ENCODE measurements around the gene STON2.
"Not testable (repeated sequence)": the region's sequence is repeated elsewhere in the genome, so short reads cannot be mapped to it uniquely, and the experiment has no call there.

Gene STON2

GRCh38 chr14:81382517-81383225 lies 17.5 kb downstream of the STON2 start:
- DNase-seq, result no peak

GRCh38 chr14:81380009-81380408 lies 20.1 kb downstream of the STON2 start:
- DNase-seq, result not testable (repeated sequence)

GRCh38 chr14:81371802-81372201 lies 28.3 kb downstream of the STON2 start:
- no peak for DNase-seq

GRCh38 chr14:81367563-81367962 lies 32.6 kb downstream of the STON2 start:
- no peak for DNase-seq

- DNase-seq, result no peak
Measured at GRCh38 chr14:81366884-81367283, 33.2 kb downstream of the STON2 start.

- DNase-seq, result no peak
Measured at GRCh38 chr14:81366214-81366613, 33.9 kb downstream of the STON2 start.

- no peak for DNase-seq
Measured at GRCh38 chr14:81363746-81364378, 36.3 kb downstream of the STON2 start.

- DNase-seq, result no peak
Measured at GRCh38 chr14:81353691-81354323, 46.3 kb downstream of the STON2 start.

- no peak for DNase-seq
Measured at GRCh38 chr14:81352413-81352812, 47.7 kb downstream of the STON2 start.

GRCh38 chr14:81351205-81351604 lies 48.9 kb downstream of the STON2 start:
- no peak for DNase-seq

GRCh38 chr14:81350344-81351130 lies 49.6 kb downstream of the STON2 start:
- no peak for DNase-seq

- no peak for DNase-seq
Measured at GRCh38 chr14:81348061-81348460, 52.1 kb downstream of the STON2 start.

GRCh38 chr14:81345781-81346180 lies 54.3 kb downstream of the STON2 start:
- no peak for DNase-seq

- no peak for DNase-seq
Measured at GRCh38 chr14:81344481-81345160, 55.5 kb downstream of the STON2 start.

GRCh38 chr14:81343701-81344100 lies 56.4 kb downstream of the STON2 start:
- DNase-seq, result no peak

GRCh38 chr14:81342850-81343580 lies 57.1 kb downstream of the STON2 start:
- no peak for DNase-seq

- no peak for DNase-seq
Measured at GRCh38 chr14:81341781-81342180, 58.3 kb downstream of the STON2 start.

- DNase-seq, result no peak
Measured at GRCh38 chr14:81341370-81341769, 58.8 kb downstream of the STON2 start.

- no peak for DNase-seq
Measured at GRCh38 chr14:81340201-81340600, 59.9 kb downstream of the STON2 start.

- DNase-seq, result no peak
Measured at GRCh38 chr14:81337073-81337472, 63.1 kb downstream of the STON2 start.

- no peak for DNase-seq
Measured at GRCh38 chr14:81336009-81336408, 64.1 kb downstream of the STON2 start.

GRCh38 chr14:81332725-81333124 lies 67.4 kb downstream of the STON2 start:
- no peak for DNase-seq

Measured in CD4-positive, alpha-beta T cell treated with Interleukin-4 for 1 hour (primary cell).